Sigmoid colon (tissue), 7 donors: ENCODE data around the gene TIRAP. TPM values are rescaled to one million over a fixed set of nuclear protein-coding genes. Genes with fewer than 3 reads are reported as not detected.

ENCODE experiments used
- DNase-seq: peaks from one replicate; pipeline ENCODE4 v3.0.0-alpha.2; 2019
- H3K27ac ChIP-seq, 4 donors: fragments of 200-600 bp; sonication (generic); one replicate each; pipeline ENCODE4 v1.5.1; 2016 to 2019; ENCODE audit warnings: mild to moderate bottlenecking in 1 of 4
- H3K27me3 ChIP-seq, 3 donors: fragments of 200-600 bp; sonication (generic); one replicate each; pipeline ENCODE4 v1.5.1; 2019; ENCODE audit warnings: mild to moderate bottlenecking in 1 of 3
- H3K36me3 ChIP-seq, 4 donors: fragments of 200-600 bp; sonication (generic); one replicate each; pipeline ENCODE4 v1.5.1; 2016 to 2019
- H3K4me1 ChIP-seq, 4 donors: fragments of 200-600 bp; sonication (generic); one replicate each; pipeline ENCODE4 v1.5.1; 2017 to 2019
- H3K4me3 ChIP-seq, 4 donors: fragments of 200-600 bp; sonication (generic); one replicate each; pipeline ENCODE4 v1.5.1; 2017 to 2019; ENCODE audit warnings: mild to moderate bottlenecking in 2 of 4, moderate library complexity in 1 of 4
- H3K9me3 ChIP-seq, 4 donors: fragments of 200-600 bp in 3 of 4; sonication (generic) in 3 of 4; one replicate each; pipeline versions ENCODE4 v1.5.1 to v1.6.1; 2013 to 2019
- EP300 ChIP-seq, 4 donors: sonication (generic); formaldehyde crosslinking; IDR thresholded peaks; one replicate each; pipeline ENCODE4 v1.6.1; 2017; ENCODE audit warnings: antibody characterized with exemption in 4 of 4
- POLR2A ChIP-seq, 2 donors: fragments of 450-650 bp; IDR thresholded peaks; one replicate each; pipeline ENCODE4 v1.6.1; 2016; ENCODE audit warnings: antibody characterized with exemption in 2 of 2, mild to moderate bottlenecking in 2 of 2, moderate library complexity in 2 of 2
- POLR2AphosphoS5 ChIP-seq, 4 donors: sonication (generic); formaldehyde crosslinking; IDR thresholded peaks; one replicate each; pipeline ENCODE4 v1.6.1; 2017; ENCODE audit warnings: antibody characterized with exemption in 4 of 4
- WGBS, 2 donors: extraction: QIAGEN DNeasy Blood & Tissue Kit; methylation state at CpG; one replicate each; pipeline ENCODE4 v1.1.7; 2013; 5-methylcytosine and 5-hydroxymethylcytosine counted together
- intact Hi-C: fragments of 100-400 bp; cut with DNase I; formaldehyde crosslinking; loops from one replicate; pipeline ENCODE4 v1.15.1; 2023
- polyA plus RNA-seq, 3 donors: library from polyadenylated mRNA; stranded (reverse); fragments of 200-250 nt; gene quantifications; one replicate each; pipeline ENCODE4 v1.2.3, GENCODE V29; 2013
- total RNA-seq, 4 donors: library from RNA; depleted of rRNA; stranded (reverse); fragments of >200 nt; gene quantifications; one replicate each; pipeline ENCODE4 v1.1.0, GENCODE V29; 2016
- TF ChIP-seq, protein P1 (sequence below), 4 experiments: fragments of 450-650 bp in 3 of 4; fragments of 200-600 bp in 1 of 4; IDR thresholded peaks; one replicate each; pipeline ENCODE4 v1.5.1; 2016 to 2019; ENCODE audit warnings: antibody characterized with exemption in 4 of 4, mild to moderate bottlenecking in 3 of 4, moderate library complexity in 2 of 4
- donor health status: healthy with polysubstance abuse.
- donor health status: Bipolar disorder and iron deficiency.
- donor health status: healthy.

Gene TIRAP
- total and polyA plus RNA-seq, 7 donors = 4.2 to 11.5 (median 9.3) TPM

DNA sequence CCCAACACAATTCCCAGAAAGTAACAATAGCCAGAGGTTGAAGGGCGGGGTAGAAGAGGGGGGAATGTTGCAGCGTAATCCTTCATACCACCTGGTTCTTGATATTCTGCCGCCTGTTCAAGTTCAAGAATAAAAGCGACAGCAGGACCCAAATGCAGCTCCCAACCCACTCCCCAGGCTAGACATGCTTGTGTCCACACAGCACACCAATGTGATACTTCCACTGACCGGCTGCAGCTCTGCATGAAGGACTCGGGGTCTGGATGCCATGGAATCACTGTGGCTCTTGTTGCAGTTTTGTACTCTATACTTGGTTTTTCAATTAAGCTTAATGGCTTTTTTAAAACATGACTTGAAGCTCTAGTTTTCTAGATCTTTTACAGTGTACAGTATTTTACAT, 20.7 kb upstream of the TIRAP start:
- TF ChIP-seq, protein P1, sequence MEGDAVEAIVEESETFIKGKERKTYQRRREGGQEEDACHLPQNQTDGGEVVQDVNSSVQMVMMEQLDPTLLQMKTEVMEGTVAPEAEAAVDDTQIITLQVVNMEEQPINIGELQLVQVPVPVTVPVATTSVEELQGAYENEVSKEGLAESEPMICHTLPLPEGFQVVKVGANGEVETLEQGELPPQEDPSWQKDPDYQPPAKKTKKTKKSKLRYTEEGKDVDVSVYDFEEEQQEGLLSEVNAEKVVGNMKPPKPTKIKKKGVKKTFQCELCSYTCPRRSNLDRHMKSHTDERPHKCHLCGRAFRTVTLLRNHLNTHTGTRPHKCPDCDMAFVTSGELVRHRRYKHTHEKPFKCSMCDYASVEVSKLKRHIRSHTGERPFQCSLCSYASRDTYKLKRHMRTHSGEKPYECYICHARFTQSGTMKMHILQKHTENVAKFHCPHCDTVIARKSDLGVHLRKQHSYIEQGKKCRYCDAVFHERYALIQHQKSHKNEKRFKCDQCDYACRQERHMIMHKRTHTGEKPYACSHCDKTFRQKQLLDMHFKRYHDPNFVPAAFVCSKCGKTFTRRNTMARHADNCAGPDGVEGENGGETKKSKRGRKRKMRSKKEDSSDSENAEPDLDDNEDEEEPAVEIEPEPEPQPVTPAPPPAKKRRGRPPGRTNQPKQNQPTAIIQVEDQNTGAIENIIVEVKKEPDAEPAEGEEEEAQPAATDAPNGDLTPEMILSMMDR (IDR thresholded peaks at IDR 0.05) = no peak
- TF ChIP-seq POLR2AphosphoS5 (IDR thresholded peaks at IDR 0.05) = no peak
- TF ChIP-seq EP300 (IDR thresholded peaks at IDR 0.05) = no peak
- TF ChIP-seq POLR2A (IDR thresholded peaks at IDR 0.05) = no peak
- Histone ChIP-seq H3K27me3 (no peaks in the 10 kb centered on the region), H3K4me1 (peaks cover 0 to 3% (median under 1%) of the 10 kb centered on the region in 4 donors), H3K36me3 (peaks cover 19 to 75% (median 42%) of the 10 kb centered on the region in 4 donors), H3K9me3 (no peaks in the 10 kb centered on the region), H3K4me3 (no peak overlapping the region), H3K27ac (no peak overlapping the region)
- 95 to 96% methylated on average over 6 of the region's 6 CpGs for WGBS, 2 donors
- no peak for DNase-seq
- intact Hi-C loops = loop anchor here (10.0 kb wide), 1 partner anchor 667 kb away; the partner anchor contains the start of gene STT3A

DNA sequence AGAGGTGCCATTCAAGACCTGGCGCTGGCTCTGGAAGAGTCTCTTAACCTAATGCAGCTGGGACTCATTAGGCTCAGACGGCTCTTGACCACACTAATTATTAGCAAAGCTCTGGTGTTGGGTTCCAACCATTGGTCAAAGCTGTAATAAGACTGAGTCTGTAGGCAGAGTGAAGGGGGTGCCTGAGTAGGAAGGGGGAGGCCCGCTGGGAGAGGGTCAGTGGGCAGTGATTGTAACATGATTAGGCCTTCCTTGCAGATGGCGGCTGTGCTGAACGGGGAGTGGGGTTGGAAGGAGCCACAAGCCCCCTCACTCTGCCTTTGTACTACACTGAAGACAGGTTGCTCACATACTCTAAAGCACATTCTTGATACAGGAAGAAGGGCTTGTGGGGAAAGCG, 19.4 kb upstream of the TIRAP start:
- intact Hi-C loops = loop anchor here (10.0 kb wide), 1 partner anchor 669 kb away; the partner anchor contains the start of gene STT3A
- Histone ChIP-seq H3K27me3 (no peaks in the 10 kb centered on the region), H3K9me3 (no peaks in the 10 kb centered on the region), H3K4me3 (no peak overlapping the region), H3K4me1 (peaks cover 0 to 14% (median 8%) of the 10 kb centered on the region in 4 donors), H3K27ac (no peak overlapping the region), H3K36me3 (peaks cover 18 to 66% (median 42%) of the 10 kb centered on the region in 4 donors)
- no peak for TF ChIP-seq POLR2AphosphoS5 (IDR thresholded peaks at IDR 0.05)
- no peak for TF ChIP-seq POLR2A (IDR thresholded peaks at IDR 0.05)
- TF ChIP-seq EP300 (IDR thresholded peaks at IDR 0.05) = no peak
- TF ChIP-seq, protein P1 (IDR thresholded peaks at IDR 0.05) = no peak
- WGBS, 2 donors = 90 to 91% methylated on average over 6 of the region's 6 CpGs
- no peak for DNase-seq

DNA sequence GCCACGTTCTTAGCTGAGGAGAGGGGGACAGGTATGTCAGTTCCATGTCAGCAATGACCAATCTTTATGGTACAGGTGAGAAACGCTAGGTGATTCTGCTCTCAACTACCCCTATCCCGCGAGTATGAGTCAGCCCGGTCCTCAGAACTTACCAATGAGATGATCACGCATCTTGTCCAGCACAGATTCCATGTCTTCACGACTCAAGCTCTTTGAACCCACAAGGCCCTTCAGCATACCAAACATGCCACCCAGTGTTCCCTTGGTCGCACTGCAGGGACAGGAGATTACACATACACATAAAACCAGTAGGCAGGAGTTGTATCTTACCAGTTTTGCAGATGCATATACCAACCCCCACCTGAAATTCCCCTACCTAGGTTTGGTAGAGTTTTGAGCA, 17.1 kb upstream of the TIRAP start:
- Histone ChIP-seq H3K27me3 (no peaks in the 10 kb centered on the region), H3K9me3 (no peaks in the 10 kb centered on the region), H3K36me3 (peaks cover 18 to 65% (median 42%) of the 10 kb centered on the region in 4 donors), H3K27ac (no peak overlapping the region), H3K4me1 (peaks cover 0 to 24% (median 16%) of the 10 kb centered on the region in 4 donors), H3K4me3 (no peak overlapping the region)
- no peak for DNase-seq
- WGBS, 2 donors = 75 to 89% methylated on average over 8 of the region's 8 CpGs
- no peak for TF ChIP-seq POLR2AphosphoS5 (IDR thresholded peaks at IDR 0.05)
- no peak for TF ChIP-seq EP300 (IDR thresholded peaks at IDR 0.05)
- TF ChIP-seq, protein P1 (IDR thresholded peaks at IDR 0.05) = no peak
- TF ChIP-seq POLR2A (IDR thresholded peaks at IDR 0.05) = no peak
- intact Hi-C loops = loop anchor here (5.0 to 10.0 kb wide), 2 partner anchors 204 to 671 kb away; partner anchors contain the start of genes CDON and STT3A

DNA sequence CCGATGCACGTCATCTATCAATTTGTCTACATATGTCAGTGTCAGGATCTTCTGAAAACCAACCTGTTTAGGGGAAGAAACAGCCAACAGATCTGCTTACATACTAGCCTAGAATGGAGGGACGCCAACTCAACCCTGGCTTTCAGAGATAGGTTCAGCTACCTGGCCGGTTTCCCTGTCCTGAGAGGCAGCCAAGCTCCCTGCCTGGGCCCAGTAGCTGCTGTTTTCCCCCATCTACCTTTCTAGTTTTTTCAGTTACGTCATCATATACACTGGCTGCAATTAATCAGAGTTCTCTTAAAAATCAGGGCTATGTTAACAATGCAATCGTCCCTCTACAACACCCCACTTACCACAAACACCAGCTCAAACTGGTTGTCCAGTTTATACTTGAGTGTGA, 15.2 kb upstream of the TIRAP start:
- intact Hi-C loops = loop anchor here (2.0 to 10.0 kb wide), 3 partner anchors 57 to 673 kb away; partner anchors contain the start of genes CDON, FAM118B, RPUSD4 and STT3A
- TF ChIP-seq, protein P1 (IDR thresholded peaks at IDR 0.05) = no peak
- TF ChIP-seq POLR2AphosphoS5 (IDR thresholded peaks at IDR 0.05) (no peak), POLR2A (IDR thresholded peaks at IDR 0.05) (no peak), EP300 (IDR thresholded peaks at IDR 0.05) (no peak)
- Histone ChIP-seq H3K27ac (peak overlapping the region; percentile 82 to 92 (median 90)), H3K4me1 (peaks cover 0 to 24% (median 16%) of the 10 kb centered on the region in 4 donors), H3K27me3 (no peaks in the 10 kb centered on the region), H3K4me3 (peak overlapping the region; percentile 74 to 91 (median 80)), H3K36me3 (peaks cover 18 to 47% (median 37%) of the 10 kb centered on the region in 4 donors), H3K9me3 (no peaks in the 10 kb centered on the region)
- WGBS, 2 donors = 60 to 78% methylated on average over 6 of the region's 6 CpGs
- DNase-seq = no peak
